ENCODE measurements around the gene XPO5.
"Not testable (repeated sequence)": the region's sequence is repeated elsewhere in the genome, so short reads cannot be mapped to it uniquely, and the experiment has no call there.

Gene XPO5

DNA sequence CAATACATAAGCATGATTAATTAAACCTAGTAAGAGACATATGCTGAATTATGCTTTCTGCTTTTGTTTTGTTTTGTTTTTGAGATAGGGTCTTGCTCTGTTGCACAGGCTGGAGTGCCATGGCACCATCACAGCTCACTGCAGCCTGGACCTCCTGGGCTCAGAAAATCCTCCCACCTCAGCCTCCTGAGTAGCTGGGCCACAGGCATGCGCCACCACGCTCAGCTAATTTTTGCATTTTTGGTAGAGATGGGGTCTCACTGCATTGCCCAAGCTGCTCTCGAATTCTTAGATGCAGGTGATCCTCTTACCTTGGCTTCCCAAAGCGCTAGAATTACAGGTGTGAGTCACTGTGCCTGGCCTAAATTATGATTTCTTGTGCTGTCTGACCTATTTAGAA, 3.8 kb downstream of the XPO5 start:
- DNase-seq (ENCODE audit: low read depth, low spot score): no peak
- no peak overlapping the region for H3K4me3 ChIP-seq (ENCODE audit: low read depth, low read length)
- TF ChIP-seq, protein P1, sequence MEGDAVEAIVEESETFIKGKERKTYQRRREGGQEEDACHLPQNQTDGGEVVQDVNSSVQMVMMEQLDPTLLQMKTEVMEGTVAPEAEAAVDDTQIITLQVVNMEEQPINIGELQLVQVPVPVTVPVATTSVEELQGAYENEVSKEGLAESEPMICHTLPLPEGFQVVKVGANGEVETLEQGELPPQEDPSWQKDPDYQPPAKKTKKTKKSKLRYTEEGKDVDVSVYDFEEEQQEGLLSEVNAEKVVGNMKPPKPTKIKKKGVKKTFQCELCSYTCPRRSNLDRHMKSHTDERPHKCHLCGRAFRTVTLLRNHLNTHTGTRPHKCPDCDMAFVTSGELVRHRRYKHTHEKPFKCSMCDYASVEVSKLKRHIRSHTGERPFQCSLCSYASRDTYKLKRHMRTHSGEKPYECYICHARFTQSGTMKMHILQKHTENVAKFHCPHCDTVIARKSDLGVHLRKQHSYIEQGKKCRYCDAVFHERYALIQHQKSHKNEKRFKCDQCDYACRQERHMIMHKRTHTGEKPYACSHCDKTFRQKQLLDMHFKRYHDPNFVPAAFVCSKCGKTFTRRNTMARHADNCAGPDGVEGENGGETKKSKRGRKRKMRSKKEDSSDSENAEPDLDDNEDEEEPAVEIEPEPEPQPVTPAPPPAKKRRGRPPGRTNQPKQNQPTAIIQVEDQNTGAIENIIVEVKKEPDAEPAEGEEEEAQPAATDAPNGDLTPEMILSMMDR (IDR thresholded peaks at IDR 0.05; ENCODE audit: low read depth, low read length): no peak
- in situ Hi-C loops (cut with HindIII; ENCODE audit: low sequenced_read_pairs): no loop called here

- H3K4me3 ChIP-seq (ENCODE audit: low read depth, low read length): no peak overlapping the region
- in situ Hi-C loops (cut with HindIII; ENCODE audit: low sequenced_read_pairs): no loop called here
- DNase-seq (ENCODE audit: low read depth, low spot score): no peak
- TF ChIP-seq, protein P1 (IDR thresholded peaks at IDR 0.05; ENCODE audit: low read depth, low read length): no peak
These were observed 4.9 kb downstream of the XPO5 start for GRCh38 chr6:43570876-43571441.

- in situ Hi-C loops (cut with HindIII; ENCODE audit: low sequenced_read_pairs): no loop called here
- no peak for DNase-seq (ENCODE audit: low read depth, low spot score)
- TF ChIP-seq, protein P1 (IDR thresholded peaks at IDR 0.05; ENCODE audit: low read depth, low read length): no peak
- H3K4me3 ChIP-seq (ENCODE audit: low read depth, low read length): no peak overlapping the region
These were observed 16.5 kb downstream of the XPO5 start for GRCh38 chr6:43559328-43559727.

- H3K4me3 ChIP-seq (ENCODE audit: low read depth, low read length); DNase-seq (ENCODE audit: low read depth, low spot score); in situ Hi-C loops (cut with HindIII; ENCODE audit: low sequenced_read_pairs): not testable (repeated sequence)
These were observed 18.2 kb downstream of the XPO5 start for GRCh38 chr6:43557620-43558019.

- TF ChIP-seq, protein P1 (IDR thresholded peaks at IDR 0.05; ENCODE audit: low read depth, low read length): no peak
- H3K4me3 ChIP-seq (ENCODE audit: low read depth, low read length): no peak overlapping the region
- in situ Hi-C loops (cut with HindIII; ENCODE audit: low sequenced_read_pairs): no loop called here
- no peak for DNase-seq (ENCODE audit: low read depth, low spot score)
These were observed 28.6 kb downstream of the XPO5 start for GRCh38 chr6:43547222-43547621.

DNA sequence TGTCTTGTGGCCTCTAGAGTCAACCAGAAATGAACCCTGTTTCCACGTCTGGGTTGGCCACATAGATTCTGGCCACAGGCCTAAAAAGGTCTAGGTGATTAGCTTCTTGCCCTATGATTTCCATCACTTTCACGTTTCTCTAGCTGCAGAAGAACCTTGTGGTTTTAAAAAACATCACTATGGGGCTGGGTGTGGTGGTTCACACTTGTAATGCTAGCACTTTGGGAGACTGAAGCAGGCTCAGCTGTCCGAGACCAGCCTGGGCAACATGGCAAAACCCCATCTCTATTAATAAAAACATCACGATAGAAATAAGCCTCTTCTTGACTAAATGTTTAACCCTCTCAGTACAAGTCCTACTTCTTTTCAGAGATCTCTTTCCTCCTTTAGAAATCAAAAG, 31.4 kb downstream of the XPO5 start:
- DNase-seq (ENCODE audit: low read depth, low spot score): no peak
- no peak overlapping the region for H3K4me3 ChIP-seq (ENCODE audit: low read depth, low read length)
- TF ChIP-seq, protein P1 (IDR thresholded peaks at IDR 0.05; ENCODE audit: low read depth, low read length): no peak
- in situ Hi-C loops (cut with HindIII; ENCODE audit: low sequenced_read_pairs): no loop called here

DNA sequence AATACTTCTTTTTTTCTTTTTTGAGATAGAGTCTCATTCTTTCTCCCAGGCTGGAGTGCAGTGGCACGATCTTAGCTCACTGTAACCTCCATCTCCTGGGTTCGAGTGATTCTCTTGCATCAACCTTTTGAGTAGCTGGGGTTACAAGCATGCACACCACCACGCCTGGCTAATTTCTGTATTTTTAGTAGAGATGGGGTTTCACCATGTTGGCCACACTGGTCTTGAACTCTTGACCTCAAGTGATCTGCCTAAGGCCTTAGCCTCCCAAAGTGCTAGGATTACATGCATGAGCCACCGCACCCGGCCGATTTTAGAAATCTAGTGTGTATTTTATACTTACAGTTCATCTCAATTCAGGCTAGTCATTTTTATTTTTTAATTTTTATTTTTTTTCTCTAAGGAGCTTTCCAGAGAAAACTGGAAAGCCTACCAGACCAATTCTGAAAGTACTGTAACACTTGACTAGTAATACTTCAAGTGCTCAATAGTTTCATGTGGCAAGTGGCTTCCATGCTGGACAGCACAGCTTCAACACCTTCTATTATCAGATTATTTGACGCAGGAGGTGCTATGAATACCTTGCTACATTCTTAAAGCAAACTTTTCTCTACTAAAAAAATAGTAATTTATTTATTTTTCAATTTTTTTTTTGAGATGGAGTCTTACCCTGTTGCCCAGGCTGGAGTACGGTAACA, 33.9 kb downstream of the XPO5 start:
- in situ Hi-C loops (cut with HindIII; ENCODE audit: low sequenced_read_pairs): no loop called here
- no peak overlapping the region for H3K4me3 ChIP-seq (ENCODE audit: low read depth, low read length)
- no peak for DNase-seq (ENCODE audit: low read depth, low spot score)
- TF ChIP-seq, protein P1 (IDR thresholded peaks at IDR 0.05; ENCODE audit: low read depth, low read length): no peak
